HepG2 (cell line): ENCODE data around the gene BOLA3. TPM values are rescaled to one million over a fixed set of nuclear protein-coding genes. Genes with fewer than 3 reads are reported as not detected.
A peak's percentile ranks its signal among the peaks of the same experiment; 100 is the strongest.

ENCODE experiments used
- AGO2 ChIP-seq: fragments of 200-400 bp; formaldehyde crosslinking; optimal IDR thresholded peaks from 2 replicates; pipeline ENCODE3; 2017; ENCODE audit warnings: mild to moderate bottlenecking, low read depth, low read length, moderate library complexity
- FOXM1 ChIP-seq: sonication (generic); formaldehyde crosslinking; IDR thresholded peaks from 2 replicates; pipeline ENCODE4 v1.5.0; 2020; ENCODE audit warnings: missing genetic modification reagents
- KDM3A ChIP-seq: IDR thresholded peaks from 2 replicates; pipeline ENCODE4 v1.6.1; 2018; ENCODE audit warnings: low read depth, missing compliant biosample characterization
- KDM6A ChIP-seq: IDR thresholded peaks from 2 replicates; pipeline ENCODE4 v1.6.1; 2016; ENCODE audit warnings: low read depth
- MIER3 ChIP-seq: IDR thresholded peaks from 2 replicates; pipeline ENCODE4 v1.6.1; 2016; ENCODE audit warnings: missing compliant biosample characterization, borderline replicate concordance
- MTERF4 ChIP-seq: sonication (generic); formaldehyde crosslinking; IDR thresholded peaks from 2 replicates; pipeline ENCODE4 v1.8.0; 2023; ENCODE audit warnings: mild to moderate bottlenecking, missing genetic modification reagents
- NFKBIZ ChIP-seq: IDR thresholded peaks from 2 replicates; pipeline ENCODE4 v1.6.1; 2018; ENCODE audit warnings: missing genetic modification reagents, missing compliant biosample characterization
- SATB2 ChIP-seq: sonication (generic); formaldehyde crosslinking; IDR thresholded peaks from 2 replicates; pipeline ENCODE4 v1.5.0; 2020; ENCODE audit warnings: missing genetic modification reagents
- SP1 ChIP-seq, 2 experiments: fragments of 450-650 bp in 1 of 2; sonication (generic) in 1 of 2; formaldehyde crosslinking in 1 of 2; IDR thresholded peaks; 2 replicates each; pipeline versions ENCODE4 v1.4.0 to v1.6.1; 2016 to 2020; ENCODE audit warnings: missing genetic modification reagents in 1 of 2
- ZBTB20 ChIP-seq: sonication (generic); formaldehyde crosslinking; IDR thresholded peaks from 2 replicates; pipeline ENCODE4 v1.8.1; 2023; ENCODE audit warnings: missing genetic modification reagents, low read depth, mild to moderate bottlenecking, borderline replicate concordance
- ZNF232 ChIP-seq: sonication (generic); formaldehyde crosslinking; IDR thresholded peaks from 2 replicates; pipeline ENCODE4 v1.4.0; 2020; ENCODE audit warnings: missing genetic modification reagents, borderline replicate concordance
- ZNF383 ChIP-seq: sonication (generic); formaldehyde crosslinking; IDR thresholded peaks from 2 replicates; pipeline ENCODE4 v1.4.0; 2020; ENCODE audit warnings: missing genetic modification reagents, mild to moderate bottlenecking, borderline replicate concordance
- ZNF446 ChIP-seq: sonication (generic); formaldehyde crosslinking; IDR thresholded peaks from 2 replicates; pipeline ENCODE4 v1.5.0; 2020; ENCODE audit warnings: mild to moderate bottlenecking, missing genetic modification reagents
- ZNF614 ChIP-seq: IDR thresholded peaks from 2 replicates; pipeline ENCODE4 v1.6.1; 2018; ENCODE audit warnings: missing biosample characterization, missing genetic modification reagents, inconsistent platforms, borderline replicate concordance
- ZNF773 ChIP-seq: sonication (generic); formaldehyde crosslinking; IDR thresholded peaks from 2 replicates; pipeline ENCODE4 v1.4.0; 2020; ENCODE audit warnings: missing genetic modification reagents, borderline replicate concordance
- polyA plus RNA-seq, 8 experiments: library from polyadenylated mRNA; depleted of rRNA in 3 of 8; stranded (reverse) in 7 of 8; unstranded in 1 of 8; fragments of >200 nt; fragmentation: Illumina TruSeq in 4 of 8; extraction: Trizol in 4 of 8; gene quantifications; 2 replicates each; pipeline versions ENCODE4 v1.2.1 to v1.2.3, GENCODE V29; 2011 to 2016; ENCODE audit warnings: low read depth in 4 of 8, missing spikeins in 1 of 8, mixed read lengths in 1 of 8; ENCODE audit not compliant: insufficient read depth in 1 of 8
- total RNA-seq, 5 experiments: library from RNA; depleted of rRNA; stranded (reverse); fragments of >200 nt; fragmentation: Illumina TruSeq; extraction: Trizol; gene quantifications; 2 replicates each; pipeline ENCODE4 v1.2.3, GENCODE V29; 2016; ENCODE audit warnings: low read depth in 1 of 5
- TF ChIP-seq, protein P1 (sequence below): sonication (generic); formaldehyde crosslinking; conservative IDR thresholded peaks from 2 replicates; pipeline ENCODE4 v1.4.0; 2020; ENCODE audit warnings: missing genetic modification reagents
- TF ChIP-seq, protein P2 (sequence below): sonication (generic); formaldehyde crosslinking; conservative IDR thresholded peaks from 2 replicates; pipeline ENCODE4 v1.4.0; 2020; ENCODE audit warnings: missing genetic modification reagents
- TF ChIP-seq, protein P3 (sequence below): sonication (generic); formaldehyde crosslinking; IDR thresholded peaks from 2 replicates; pipeline ENCODE4 v1.4.0; 2020; ENCODE audit warnings: missing genetic modification reagents
- TF ChIP-seq, protein P4 (sequence below): sonication (generic); formaldehyde crosslinking; IDR thresholded peaks from 2 replicates; pipeline ENCODE4 v1.8.0; 2022; ENCODE audit warnings: missing genetic modification reagents, mild to moderate bottlenecking, inconsistent platforms, borderline replicate concordance

The BOLA3 gene
- total and polyA plus RNA-seq, 2 of the 13 experiments (the other 11 are each of a cell fraction or from before 2014, with no cell fraction given): 89.7 to 170 TPM

DNA sequence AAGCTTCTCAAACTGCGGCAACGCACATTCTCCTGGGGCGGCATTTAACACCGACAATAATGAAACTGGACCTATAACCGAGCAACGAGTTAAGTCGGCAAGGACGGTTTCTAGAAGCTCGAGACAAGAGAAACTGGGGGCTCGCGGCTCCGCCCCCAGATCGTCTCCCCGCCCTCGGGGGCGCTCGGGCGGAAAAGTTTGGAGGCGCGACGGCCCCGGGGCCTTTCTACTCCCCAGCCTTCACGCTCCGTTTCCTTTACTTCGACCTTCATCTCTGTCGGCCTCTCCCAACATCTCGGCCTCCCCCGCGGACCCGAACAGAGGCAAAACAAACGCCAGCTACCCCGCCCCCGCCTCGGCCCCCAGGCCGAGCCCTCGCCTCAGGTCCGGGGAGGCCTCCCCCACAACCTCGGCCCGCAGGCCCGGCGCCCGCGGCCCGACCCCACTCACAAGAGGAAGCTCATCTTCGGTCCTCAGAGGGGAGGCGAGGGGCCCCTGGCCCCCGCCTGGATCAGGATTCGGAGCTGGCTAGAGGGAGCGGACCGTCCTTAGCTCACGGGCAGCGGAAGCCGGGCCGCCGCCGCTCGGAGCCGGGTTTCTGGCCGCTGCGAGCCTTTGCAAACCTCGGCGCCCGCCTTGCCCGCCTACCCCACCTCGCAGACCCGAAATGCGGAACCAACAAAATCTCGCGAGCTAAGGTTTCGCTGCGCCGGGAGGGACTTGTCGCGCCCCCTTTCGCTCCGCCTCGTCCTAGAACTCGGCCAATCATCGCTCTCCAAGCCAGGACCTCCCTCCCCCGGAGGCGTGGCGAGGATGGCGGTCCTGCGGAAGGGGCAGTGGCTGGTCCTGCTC is 30.7 kb upstream of the BOLA3 start, which contains the start of gene MOB1A (continued):
- TF ChIP-seq ZBTB20 (CRISPR knock-in tag) (peak; percentile 43; the same call in 1 of the 2 replicates), SP1 (IDR thresholded peaks at IDR 0.05) (no peak), SP1 (CRISPR knock-in tag; IDR thresholded peaks at IDR 0.05) (peak; percentile 91), FOXM1 (CRISPR knock-in tag) (no peak), SATB2 (CRISPR knock-in tag) (peak; percentile 70; the same call in 1 of the 2 replicates), KDM6A (no peak), ZNF446 (CRISPR knock-in tag) (no peak), KDM3A (0 out of 2 replicates have a peak, but pooled peaks have one; percentile 65), NFKBIZ (CRISPR knock-in tag) (no peak), MTERF4 (peak; percentile 79; the same call in 1 of the 2 replicates), MIER3 (CRISPR knock-in tag) (peak; percentile 55; the same call in 1 of the 2 replicates), ZNF383 (no peak), ZNF614 (CRISPR knock-in tag) (peak; percentile 28; the same call in 1 of the 2 replicates), ZNF773 (CRISPR knock-in tag) (no peak), ZNF232 (CRISPR knock-in tag) (peak; percentile 34; the same call in 1 of the 2 replicates), AGO2 (peak; percentile 95)
- TF ChIP-seq, protein P1, sequence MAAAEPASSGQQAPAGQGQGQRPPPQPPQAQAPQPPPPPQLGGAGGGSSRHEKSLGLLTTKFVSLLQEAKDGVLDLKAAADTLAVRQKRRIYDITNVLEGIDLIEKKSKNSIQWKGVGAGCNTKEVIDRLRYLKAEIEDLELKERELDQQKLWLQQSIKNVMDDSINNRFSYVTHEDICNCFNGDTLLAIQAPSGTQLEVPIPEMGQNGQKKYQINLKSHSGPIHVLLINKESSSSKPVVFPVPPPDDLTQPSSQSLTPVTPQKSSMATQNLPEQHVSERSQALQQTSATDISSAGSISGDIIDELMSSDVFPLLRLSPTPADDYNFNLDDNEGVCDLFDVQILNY: 0 out of 2 replicates have a peak, but pooled peaks have one; percentile 18
- TF ChIP-seq, protein P2, sequence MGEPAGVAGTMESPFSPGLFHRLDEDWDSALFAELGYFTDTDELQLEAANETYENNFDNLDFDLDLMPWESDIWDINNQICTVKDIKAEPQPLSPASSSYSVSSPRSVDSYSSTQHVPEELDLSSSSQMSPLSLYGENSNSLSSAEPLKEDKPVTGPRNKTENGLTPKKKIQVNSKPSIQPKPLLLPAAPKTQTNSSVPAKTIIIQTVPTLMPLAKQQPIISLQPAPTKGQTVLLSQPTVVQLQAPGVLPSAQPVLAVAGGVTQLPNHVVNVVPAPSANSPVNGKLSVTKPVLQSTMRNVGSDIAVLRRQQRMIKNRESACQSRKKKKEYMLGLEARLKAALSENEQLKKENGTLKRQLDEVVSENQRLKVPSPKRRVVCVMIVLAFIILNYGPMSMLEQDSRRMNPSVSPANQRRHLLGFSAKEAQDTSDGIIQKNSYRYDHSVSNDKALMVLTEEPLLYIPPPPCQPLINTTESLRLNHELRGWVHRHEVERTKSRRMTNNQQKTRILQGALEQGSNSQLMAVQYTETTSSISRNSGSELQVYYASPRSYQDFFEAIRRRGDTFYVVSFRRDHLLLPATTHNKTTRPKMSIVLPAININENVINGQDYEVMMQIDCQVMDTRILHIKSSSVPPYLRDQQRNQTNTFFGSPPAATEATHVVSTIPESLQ (CRISPR knock-in tag): no peak
- TF ChIP-seq, protein P3, sequence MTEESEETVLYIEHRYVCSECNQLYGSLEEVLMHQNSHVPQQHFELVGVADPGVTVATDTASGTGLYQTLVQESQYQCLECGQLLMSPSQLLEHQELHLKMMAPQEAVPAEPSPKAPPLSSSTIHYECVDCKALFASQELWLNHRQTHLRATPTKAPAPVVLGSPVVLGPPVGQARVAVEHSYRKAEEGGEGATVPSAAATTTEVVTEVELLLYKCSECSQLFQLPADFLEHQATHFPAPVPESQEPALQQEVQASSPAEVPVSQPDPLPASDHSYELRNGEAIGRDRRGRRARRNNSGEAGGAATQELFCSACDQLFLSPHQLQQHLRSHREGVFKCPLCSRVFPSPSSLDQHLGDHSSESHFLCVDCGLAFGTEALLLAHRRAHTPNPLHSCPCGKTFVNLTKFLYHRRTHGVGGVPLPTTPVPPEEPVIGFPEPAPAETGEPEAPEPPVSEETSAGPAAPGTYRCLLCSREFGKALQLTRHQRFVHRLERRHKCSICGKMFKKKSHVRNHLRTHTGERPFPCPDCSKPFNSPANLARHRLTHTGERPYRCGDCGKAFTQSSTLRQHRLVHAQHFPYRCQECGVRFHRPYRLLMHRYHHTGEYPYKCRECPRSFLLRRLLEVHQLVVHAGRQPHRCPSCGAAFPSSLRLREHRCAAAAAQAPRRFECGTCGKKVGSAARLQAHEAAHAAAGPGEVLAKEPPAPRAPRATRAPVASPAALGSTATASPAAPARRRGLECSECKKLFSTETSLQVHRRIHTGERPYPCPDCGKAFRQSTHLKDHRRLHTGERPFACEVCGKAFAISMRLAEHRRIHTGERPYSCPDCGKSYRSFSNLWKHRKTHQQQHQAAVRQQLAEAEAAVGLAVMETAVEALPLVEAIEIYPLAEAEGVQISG (CRISPR knock-in tag): peak; percentile 80
- TF ChIP-seq, protein P4, sequence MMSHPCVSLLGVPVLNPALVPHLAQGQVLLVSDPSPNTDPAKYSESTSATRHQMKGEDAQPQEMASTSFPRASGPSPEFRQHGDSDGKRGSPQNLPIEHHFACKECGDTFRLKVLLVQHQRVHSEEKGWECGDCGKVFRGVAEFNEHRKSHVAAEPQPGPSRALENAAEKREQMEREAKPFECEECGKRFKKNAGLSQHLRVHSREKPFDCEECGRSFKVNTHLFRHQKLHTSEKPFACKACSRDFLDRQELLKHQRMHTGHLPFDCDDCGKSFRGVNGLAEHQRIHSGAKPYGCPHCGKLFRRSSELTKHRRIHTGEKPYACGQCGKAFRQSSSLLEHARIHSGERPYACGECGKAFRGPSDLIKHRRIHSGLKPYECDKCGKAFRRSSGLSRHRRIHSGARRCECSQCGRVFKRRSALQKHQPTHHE: peak; percentile 83; the same call in 1 of the 2 replicates
